ENCODE measurements around the gene RUNX3.
A peak's percentile ranks its signal among the peaks of the same experiment; 100 is the strongest.

RUNX3 gene

DNA sequence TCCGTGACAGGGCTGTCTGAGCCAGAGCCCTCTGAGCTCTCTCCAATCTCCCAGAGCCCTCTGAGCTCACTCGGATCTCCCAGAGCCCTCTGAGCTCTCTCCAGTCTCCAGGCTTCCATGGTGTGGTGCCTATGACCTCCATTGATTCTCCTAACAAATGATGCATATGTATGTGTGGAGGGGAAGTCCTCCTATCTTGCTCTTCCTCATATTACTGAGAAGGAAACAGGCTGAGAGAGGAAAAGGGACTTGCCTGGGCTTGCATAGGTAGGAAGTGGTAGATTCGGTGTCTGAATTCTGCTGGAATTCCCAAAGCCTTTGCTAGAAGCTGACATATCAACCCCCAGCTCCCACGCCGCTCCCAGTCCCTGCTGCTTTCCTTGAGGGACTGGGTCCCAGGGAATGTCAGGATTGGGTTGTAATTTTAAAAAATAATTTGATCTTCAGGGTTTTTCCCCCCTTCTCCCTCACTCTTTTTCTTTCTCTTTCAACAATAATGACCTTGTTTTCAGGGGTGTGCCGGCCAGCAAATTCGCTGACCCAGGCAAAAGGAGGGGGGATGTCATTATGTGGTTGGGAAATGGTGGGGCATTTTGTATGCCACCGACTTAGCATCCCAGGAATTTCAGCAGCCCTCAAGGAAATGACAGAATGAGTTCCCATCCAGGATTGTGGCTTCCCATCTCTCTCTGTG lies 42.3 kb upstream of the RUNX3 start:
- no peak for DNase-seq (ENCODE audit: low read depth, low spot score)
- TF ChIP-seq, protein P1, sequence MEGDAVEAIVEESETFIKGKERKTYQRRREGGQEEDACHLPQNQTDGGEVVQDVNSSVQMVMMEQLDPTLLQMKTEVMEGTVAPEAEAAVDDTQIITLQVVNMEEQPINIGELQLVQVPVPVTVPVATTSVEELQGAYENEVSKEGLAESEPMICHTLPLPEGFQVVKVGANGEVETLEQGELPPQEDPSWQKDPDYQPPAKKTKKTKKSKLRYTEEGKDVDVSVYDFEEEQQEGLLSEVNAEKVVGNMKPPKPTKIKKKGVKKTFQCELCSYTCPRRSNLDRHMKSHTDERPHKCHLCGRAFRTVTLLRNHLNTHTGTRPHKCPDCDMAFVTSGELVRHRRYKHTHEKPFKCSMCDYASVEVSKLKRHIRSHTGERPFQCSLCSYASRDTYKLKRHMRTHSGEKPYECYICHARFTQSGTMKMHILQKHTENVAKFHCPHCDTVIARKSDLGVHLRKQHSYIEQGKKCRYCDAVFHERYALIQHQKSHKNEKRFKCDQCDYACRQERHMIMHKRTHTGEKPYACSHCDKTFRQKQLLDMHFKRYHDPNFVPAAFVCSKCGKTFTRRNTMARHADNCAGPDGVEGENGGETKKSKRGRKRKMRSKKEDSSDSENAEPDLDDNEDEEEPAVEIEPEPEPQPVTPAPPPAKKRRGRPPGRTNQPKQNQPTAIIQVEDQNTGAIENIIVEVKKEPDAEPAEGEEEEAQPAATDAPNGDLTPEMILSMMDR (IDR thresholded peaks at IDR 0.05; ENCODE audit: low read depth, low read length) = no peak
- no peak overlapping the region for H3K4me3 ChIP-seq (ENCODE audit: low read depth, low read length)
- in situ Hi-C loops (cut with HindIII; ENCODE audit: low sequenced_read_pairs) = no loop called here

DNA sequence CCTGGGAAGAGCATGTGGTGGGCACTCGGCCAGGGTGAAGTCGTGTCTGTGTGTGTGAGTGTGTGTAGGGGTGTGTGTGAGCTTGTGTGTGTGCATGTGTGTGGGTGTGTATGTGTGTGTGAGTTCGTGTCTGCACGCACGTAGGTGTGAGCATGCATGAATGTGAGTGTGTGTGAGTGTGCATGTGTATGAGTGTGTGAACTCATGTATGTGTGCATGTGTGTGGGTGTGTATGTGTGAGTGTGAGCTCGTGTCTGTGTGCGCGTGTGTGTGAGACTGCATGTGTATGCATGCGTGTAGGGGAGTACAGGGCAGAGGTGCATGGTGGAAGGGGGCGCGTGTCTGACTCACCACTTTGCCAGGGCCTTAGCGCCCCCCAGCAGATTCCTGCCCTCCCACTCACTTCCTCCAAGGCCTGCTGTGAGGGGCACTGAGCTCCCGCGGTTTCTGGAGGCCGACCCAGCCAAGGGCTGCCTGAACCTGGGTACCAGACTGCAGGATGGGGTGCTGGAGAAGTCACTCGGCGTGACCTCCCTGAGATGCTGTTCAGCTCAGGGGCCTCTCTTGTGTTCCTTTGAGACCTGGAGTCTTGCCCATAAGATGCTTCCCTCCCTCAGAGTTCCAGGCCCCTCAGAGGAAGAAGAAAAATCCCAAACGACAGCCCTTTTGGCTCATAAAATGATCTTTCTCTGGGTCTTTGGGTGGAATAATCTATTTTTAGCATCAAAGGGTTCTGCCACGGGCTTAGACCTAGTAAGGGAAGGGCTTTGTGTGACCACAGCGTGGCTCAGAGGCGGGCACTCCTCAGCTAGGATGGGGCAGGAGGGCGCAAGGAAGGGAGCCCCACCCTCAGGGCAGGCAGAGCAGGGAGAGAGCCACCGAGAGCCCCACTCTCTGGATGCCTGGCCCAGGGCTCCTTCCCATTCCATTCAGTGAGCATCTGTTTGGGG lies 41.1 kb upstream of the RUNX3 start:
- TF ChIP-seq, protein P1 (IDR thresholded peaks at IDR 0.05; ENCODE audit: low read depth, low read length) = no peak
- DNase-seq (ENCODE audit: low read depth, low spot score) = no peak
- in situ Hi-C loops (cut with HindIII; ENCODE audit: low sequenced_read_pairs) = no loop called here
- no peak overlapping the region for H3K4me3 ChIP-seq (ENCODE audit: low read depth, low read length)

DNA sequence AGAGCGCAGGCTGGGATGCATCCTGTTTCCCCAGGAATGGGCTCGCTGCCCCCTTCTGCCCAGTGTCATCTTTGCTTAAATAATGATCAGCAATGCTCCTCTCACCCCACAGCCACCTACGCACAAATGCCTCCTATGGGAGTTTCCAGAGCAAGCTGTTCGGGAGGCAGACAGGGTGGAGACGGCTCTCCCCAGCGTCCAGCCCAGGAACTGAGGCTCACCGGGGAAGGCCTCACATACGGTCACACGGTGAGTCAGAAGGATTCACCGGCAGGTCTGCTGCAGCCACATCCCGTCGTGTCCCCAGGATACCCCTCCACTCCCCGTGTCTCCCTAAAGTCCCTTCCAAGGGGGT lies 40.3 kb upstream of the RUNX3 start:
- H3K4me3 ChIP-seq (ENCODE audit: low read depth, low read length) = no peak overlapping the region
- DNase-seq (ENCODE audit: low read depth, low spot score) = peak; percentile 63
- TF ChIP-seq, protein P1 (IDR thresholded peaks at IDR 0.05; ENCODE audit: low read depth, low read length) = peak; percentile 34
- in situ Hi-C loops (cut with HindIII; ENCODE audit: low sequenced_read_pairs) = no loop called here

DNA sequence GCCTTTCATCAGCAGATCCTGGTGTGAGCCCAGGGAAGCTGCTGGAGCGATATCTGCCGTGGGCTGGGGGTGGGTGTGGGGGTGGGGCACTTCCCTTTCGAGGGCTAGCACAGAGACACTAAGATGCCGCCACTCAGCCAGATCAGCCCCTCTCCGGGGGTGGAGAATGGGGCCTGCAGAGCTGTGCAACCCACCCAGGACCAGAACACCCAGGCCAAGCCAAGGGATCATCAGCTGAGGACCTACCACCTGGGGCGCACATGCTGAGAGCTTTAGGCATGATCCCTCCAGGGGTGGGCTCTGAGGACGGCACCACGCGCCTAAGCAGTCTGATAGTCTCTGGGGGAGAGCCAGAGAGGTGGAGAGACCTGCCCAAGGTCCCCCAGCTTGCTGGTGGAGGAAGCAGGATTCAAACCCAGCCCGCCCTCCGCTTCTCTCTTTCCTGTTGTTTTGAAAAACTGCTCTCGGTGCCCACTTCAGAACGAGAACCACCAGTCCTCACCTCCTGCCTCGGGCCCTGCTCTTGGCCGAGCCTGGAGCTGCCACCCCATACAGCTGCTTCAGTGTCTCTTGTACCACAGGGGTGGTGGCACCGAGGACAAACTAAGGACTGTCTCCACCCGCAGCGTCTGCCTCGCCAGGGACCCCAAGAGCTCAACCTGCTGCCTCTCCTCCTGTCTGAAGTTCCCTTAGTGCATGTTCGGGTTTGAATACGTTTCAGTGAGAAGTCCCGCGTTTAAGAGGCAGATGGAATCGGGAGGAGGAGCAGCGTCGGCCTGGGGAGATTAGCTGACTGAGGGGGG lies 39.7 kb upstream of the RUNX3 start:
- in situ Hi-C loops (cut with HindIII; ENCODE audit: low sequenced_read_pairs) = no loop called here
- no peak overlapping the region for H3K4me3 ChIP-seq (ENCODE audit: low read depth, low read length)
- no peak for DNase-seq (ENCODE audit: low read depth, low spot score)
- TF ChIP-seq, protein P1 (IDR thresholded peaks at IDR 0.05; ENCODE audit: low read depth, low read length) = no peak

DNA sequence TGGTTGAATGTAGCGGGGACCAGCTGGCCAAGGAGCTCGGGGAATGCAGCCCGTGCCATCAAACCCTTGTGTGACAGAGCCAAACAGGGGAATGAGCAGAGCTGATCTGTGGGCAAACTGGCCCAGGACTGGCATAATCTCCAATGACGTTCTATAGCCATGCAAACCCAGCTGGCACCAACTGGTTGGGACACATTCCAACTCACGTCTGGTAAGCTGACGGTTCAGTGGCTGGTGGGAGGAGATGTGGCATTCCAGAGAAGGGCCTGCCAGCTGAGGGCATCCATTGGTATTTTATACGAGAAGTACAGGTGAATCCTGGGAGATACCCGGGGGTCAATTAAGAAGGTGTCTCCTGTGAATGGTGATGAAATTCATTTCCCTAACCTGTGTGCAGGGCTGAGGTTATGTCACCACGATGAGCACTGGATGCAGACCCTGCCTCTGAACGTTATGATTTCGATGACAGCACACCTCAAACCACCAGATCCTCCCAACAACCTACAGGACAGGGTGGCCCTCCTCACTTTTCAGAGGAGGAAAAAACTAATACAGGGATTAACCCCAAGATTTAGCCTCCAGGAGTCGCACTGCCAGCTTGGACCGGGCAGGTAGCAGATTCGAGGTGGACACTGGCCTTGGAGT lies 39.0 kb upstream of the RUNX3 start:
- TF ChIP-seq, protein P1 (IDR thresholded peaks at IDR 0.05; ENCODE audit: low read depth, low read length) = no peak
- no peak for DNase-seq (ENCODE audit: low read depth, low spot score)
- in situ Hi-C loops (cut with HindIII; ENCODE audit: low sequenced_read_pairs) = no loop called here
- no peak overlapping the region for H3K4me3 ChIP-seq (ENCODE audit: low read depth, low read length)

DNA sequence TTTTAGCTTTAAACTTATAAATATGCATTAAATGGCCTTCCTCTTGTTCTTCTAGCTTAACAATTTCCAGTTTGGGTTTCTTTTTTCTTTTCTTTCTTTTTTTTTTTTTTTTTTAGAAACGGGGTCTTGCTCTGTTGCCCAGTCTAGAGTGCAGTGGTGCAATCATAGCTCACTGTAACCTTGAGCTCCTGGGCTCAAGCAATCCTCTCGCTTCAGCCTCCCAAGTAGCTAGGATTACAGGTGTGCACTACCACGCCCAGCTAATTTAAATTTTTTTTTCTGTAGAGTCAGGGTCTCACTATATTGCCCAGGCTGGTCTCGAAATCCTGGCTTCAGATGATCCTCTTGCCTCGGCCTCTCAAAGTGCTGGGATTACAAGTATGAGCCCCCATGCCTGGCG lies 37.9 kb upstream of the RUNX3 start:
- in situ Hi-C loops (cut with HindIII; ENCODE audit: low sequenced_read_pairs) = no loop called here
- DNase-seq (ENCODE audit: low read depth, low spot score) = no peak
- TF ChIP-seq, protein P1 (IDR thresholded peaks at IDR 0.05; ENCODE audit: low read depth, low read length) = no peak
- H3K4me3 ChIP-seq (ENCODE audit: low read depth, low read length) = no peak overlapping the region
